ENCODE results near the gene RXFP3.

RXFP3 gene

GRCh38 chr5:33985447-33985846 is 49.3 kb downstream of the RXFP3 start:
- no peaks in the 10 kb centered on the region for H3K4me1 Mint-ChIP-seq
- peaks cover 18% of the 10 kb centered on the region for H3K36me3 Mint-ChIP-seq
- no peak overlapping the region for H3K4me3 Mint-ChIP-seq
- no peaks in the 10 kb centered on the region for H3K9me3 Mint-ChIP-seq
- no peak overlapping the region for H3K27ac Mint-ChIP-seq
- H3K27me3 Mint-ChIP-seq = no peaks in the 10 kb centered on the region
- ATAC-seq = no peak
